HEK293 (cell line): ENCODE results near the gene ARHGAP4.
A peak's percentile ranks its signal among the peaks of the same experiment; 100 is the strongest.

Source experiments
- CTCF ChIA-PET: fragments of 350-600 bp; formaldehyde crosslinking; extraction: SDS; loops from one replicate; lab custom pipeline; 2021; ENCODE audit warnings: antibody characterized with exemption; lab: Yijun Ruan, JAX
- POLR2A ChIA-PET: fragments of 300-600 bp; formaldehyde crosslinking; extraction: SDS; loops from one replicate; lab custom pipeline; 2020; ENCODE audit warnings: antibody characterized with exemption, inconsistent platforms; lab: Yijun Ruan, JAX
- H3K27ac ChIP-seq: fragments of 200-500 bp; sonication (Bioruptor generic); 2 replicates; pipeline ENCODE4 v1.5.1; 2014; ENCODE audit warnings: low read depth, low read length, control low read depth, inconsistent platforms; ENCODE audit errors: extremely low read depth
- H3K36me3 ChIP-seq, 2 experiments: fragments of 200-500 bp in 1 of 2; sonication (Bioruptor generic) in 1 of 2; 1 replicate in 1 of 2; 2 replicates in 1 of 2; pipeline ENCODE4 v1.5.1; 2014 to 2017; ENCODE audit warnings: inconsistent platforms in 2 of 2, low read length in 2 of 2; ENCODE audit not compliant: control insufficient read depth in 2 of 2, insufficient read depth in 1 of 2
- H3K4me1 ChIP-seq: fragments of 200-500 bp; sonication (Bioruptor generic); 2 replicates; pipeline ENCODE4 v1.5.1; 2014; ENCODE audit warnings: mild to moderate bottlenecking, low read length, inconsistent platforms; ENCODE audit not compliant: control insufficient read depth, insufficient read depth
- H3K4me3 ChIP-seq: 2 replicates; pipeline ENCODE4 v1.5.1; 2011; ENCODE audit warnings: low read depth, mild to moderate bottlenecking, control low read depth, low read length, moderate library complexity
- H3K9me3 ChIP-seq: fragments of 200-500 bp; sonication (Bioruptor generic); 2 replicates; pipeline ENCODE4 v1.5.1; 2014; ENCODE audit warnings: low read depth, low read length, inconsistent platforms; ENCODE audit not compliant: control insufficient read depth, insufficient read depth
- ELK4 ChIP-seq: IDR thresholded peaks from 2 replicates; pipeline ENCODE4 v1.6.1; 2011; ENCODE audit warnings: mild to moderate bottlenecking, low read depth, low read length, borderline replicate concordance
- GLIS1 ChIP-seq: fragments of 450-650 bp; formaldehyde crosslinking; IDR thresholded peaks from 2 replicates; pipeline ENCODE4 v1.5.1; 2016; ENCODE audit warnings: missing biosample characterization, missing genetic modification characterization
- KLF1 ChIP-seq: fragments of 450-650 bp; formaldehyde crosslinking; IDR thresholded peaks from 2 replicates; pipeline ENCODE4 v1.5.1; 2016; ENCODE audit warnings: missing biosample characterization, missing genetic modification characterization
- KLF16 ChIP-seq: fragments of 450-650 bp; formaldehyde crosslinking; IDR thresholded peaks from 2 replicates; pipeline ENCODE4 v1.5.1; 2017; ENCODE audit warnings: missing biosample characterization, missing genetic modification characterization
- PATZ1 ChIP-seq: fragments of 450-650 bp; formaldehyde crosslinking; IDR thresholded peaks from 2 replicates; pipeline ENCODE4 v1.5.1; 2016; ENCODE audit warnings: missing biosample characterization, missing genetic modification characterization
- PRDM4 ChIP-seq: fragments of 450-650 bp; formaldehyde crosslinking; IDR thresholded peaks from 2 replicates; pipeline ENCODE4 v1.5.1; 2017; ENCODE audit warnings: missing biosample characterization, missing genetic modification characterization
- REPIN1 ChIP-seq: fragments of 450-650 bp; formaldehyde crosslinking; IDR thresholded peaks from 2 replicates; pipeline ENCODE4 v1.5.1; 2017; ENCODE audit warnings: missing biosample characterization, missing genetic modification characterization, low read depth
- WT1 ChIP-seq: fragments of 450-650 bp; formaldehyde crosslinking; IDR thresholded peaks from 2 replicates; pipeline ENCODE4 v1.5.1; 2016; ENCODE audit warnings: missing biosample characterization, missing genetic modification characterization
- ZFHX2 ChIP-seq: fragments of 450-650 bp; formaldehyde crosslinking; conservative IDR thresholded peaks from 2 replicates; pipeline ENCODE4 v1.5.1; 2016; ENCODE audit warnings: missing biosample characterization, missing genetic modification characterization
- ZNF202 ChIP-seq: fragments of 450-650 bp; formaldehyde crosslinking; IDR thresholded peaks from 2 replicates; pipeline ENCODE4 v1.5.1; 2016; ENCODE audit warnings: missing biosample characterization, missing genetic modification characterization, borderline replicate concordance
- ZNF23 ChIP-seq: fragments of 450-650 bp; formaldehyde crosslinking; IDR thresholded peaks from 2 replicates; pipeline ENCODE4 v1.5.1; 2016; ENCODE audit warnings: missing biosample characterization, missing genetic modification characterization, borderline replicate concordance
- ZNF274 ChIP-seq, 2 experiments: fragments of 200-500 bp in 1 of 2; fragments of 450-650 bp in 1 of 2; sonication (Bioruptor generic) in 1 of 2; formaldehyde crosslinking in 1 of 2; IDR thresholded peaks; 2 replicates each; pipeline versions ENCODE4 v1.5.1 to v1.6.1; 2014 to 2016; ENCODE audit warnings: borderline replicate concordance in 1 of 2, inconsistent platforms in 1 of 2, low read length in 1 of 2, missing biosample characterization in 1 of 2, missing genetic modification characterization in 1 of 2
- ZNF302 ChIP-seq: fragments of 450-650 bp; formaldehyde crosslinking; IDR thresholded peaks from 2 replicates; pipeline ENCODE4 v1.5.1; 2016; ENCODE audit warnings: missing biosample characterization, missing genetic modification characterization, low read depth
- ZNF341 ChIP-seq: fragments of 450-650 bp; formaldehyde crosslinking; IDR thresholded peaks from 2 replicates; pipeline ENCODE4; 2016; ENCODE audit warnings: low read depth, missing biosample characterization, missing genetic modification characterization
- ZNF510 ChIP-seq: fragments of 450-650 bp; formaldehyde crosslinking; IDR thresholded peaks from 2 replicates; pipeline ENCODE4 v1.5.1; 2018; ENCODE audit warnings: mild to moderate bottlenecking, missing genetic modification characterization, missing biosample characterization; ENCODE audit not compliant: insufficient replicate concordance
- ZNF555 ChIP-seq: fragments of 450-650 bp; formaldehyde crosslinking; conservative IDR thresholded peaks from 2 replicates; pipeline ENCODE4 v1.5.1; 2017; ENCODE audit warnings: missing biosample characterization, mild to moderate bottlenecking, missing genetic modification characterization, inconsistent platforms
- ZNF600 ChIP-seq: fragments of 450-650 bp; formaldehyde crosslinking; IDR thresholded peaks from 2 replicates; pipeline ENCODE4 v1.5.1; 2016; ENCODE audit warnings: missing biosample characterization, missing genetic modification characterization
- ZSCAN4 ChIP-seq: fragments of 450-650 bp; formaldehyde crosslinking; IDR thresholded peaks from 2 replicates; pipeline ENCODE4 v1.5.1; 2017; ENCODE audit warnings: missing biosample characterization, missing genetic modification characterization

ARHGAP4 gene

GRCh38 chrX:153928846-153929245, 2.8 kb upstream of the ARHGAP4 start:
- H3K27ac ChIP-seq, result peak overlapping the region; percentile 62
- peaks cover 13% of the 10 kb centered on the region for H3K4me1 ChIP-seq
- no peaks in the 10 kb centered on the region for H3K9me3 ChIP-seq
- POLR2A ChIA-PET, result interaction anchor here (0.6 to 4.2 kb wide), 31 partner anchors 8 to 241 kb away, joined by 3 to 67 read pairs (median 5); partner anchors contain the start of genes HCFC1, IDH3G, L1CAM and RENBP
- peaks cover 23 to 47% of the 10 kb centered on the region in 2 experiments for H3K36me3 ChIP-seq
- TF ChIP-seq ZSCAN4, result no peak
- TF ChIP-seq GLIS1 (tag by site-specific recombination), result no peak
- no peak for TF ChIP-seq KLF16
- 0 out of 2 replicates have a peak, but pooled peaks have one; percentile 30 for TF ChIP-seq ZFHX2
- no peak for TF ChIP-seq ZNF302 (tag by site-specific recombination)
- no peak for TF ChIP-seq ZNF555
- peak; percentile 43; the same call in 1 of the 2 replicates for TF ChIP-seq ZNF341 (tag by site-specific recombination)
- no peak for TF ChIP-seq REPIN1
- no peak for TF ChIP-seq ZNF510 (tag by site-specific recombination)
- TF ChIP-seq KLF1 (tag by site-specific recombination), result peak; percentile 56
- TF ChIP-seq ZNF202 (tag by site-specific recombination), result no peak
- TF ChIP-seq PATZ1 (tag by site-specific recombination), result no peak
- no peak for TF ChIP-seq WT1
- TF ChIP-seq ZNF274 (IDR thresholded peaks at IDR 0.05; ENCODE audit: low read length), result no peak
- no peak for TF ChIP-seq ZNF274 (tag by site-specific recombination; IDR thresholded peaks at IDR 0.05; ENCODE audit: borderline replicate concordance)
- peak; percentile 4; the same call in 1 of the 2 replicates for TF ChIP-seq ZNF600
- TF ChIP-seq PRDM4 (tag by site-specific recombination), result no peak
- no peak for TF ChIP-seq ELK4
- TF ChIP-seq ZNF23 (tag by site-specific recombination), result no peak
- CTCF ChIA-PET, result interaction anchor here (0.6 to 14.7 kb wide), 5 partner anchors 11 to 219 kb away, joined by 3 to 267 read pairs (median 4); partner anchors contain the start of gene RENBP
- no peak overlapping the region; the same call in 1 of the 2 replicates for H3K4me3 ChIP-seq
